Measurements from ENCODE around the gene RPL35A. TPM values are rescaled to one million over a fixed set of nuclear protein-coding genes. Genes with fewer than 3 reads are reported as not detected.

RPL35A gene
- total RNA-seq, 1 donor from 2014 or later: 291 TPM

DNA sequence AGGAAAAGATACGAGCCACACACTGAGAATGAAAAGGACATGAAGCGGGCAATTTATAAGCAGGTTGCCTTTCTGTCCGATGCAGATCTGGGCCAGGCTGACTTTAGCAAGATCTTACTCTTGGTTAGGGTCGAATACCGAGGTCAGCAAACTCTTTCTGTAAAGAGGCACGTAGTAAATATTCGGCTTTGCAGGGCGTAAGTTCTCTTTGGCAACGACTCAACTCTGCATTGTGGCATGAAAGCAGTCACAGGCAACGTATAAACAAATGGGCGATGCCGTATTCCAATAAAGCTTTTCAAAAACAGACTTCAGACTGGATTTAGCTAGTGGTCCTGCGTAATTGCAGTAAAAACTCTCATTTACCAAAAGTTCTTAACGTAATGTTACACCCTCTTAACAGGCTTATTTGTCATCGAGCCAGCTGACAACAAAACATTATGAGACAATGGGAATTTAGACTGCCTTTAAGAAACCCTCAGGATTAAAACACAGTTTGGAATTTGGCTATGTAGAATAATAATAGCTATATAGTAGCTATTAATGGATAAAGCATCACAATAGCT lies 13.1 kb upstream of the RPL35A start:
- Histone ChIP-seq H3K36me3 (no peaks in the 10 kb centered on the region), H3K27me3 (no peaks in the 10 kb centered on the region), H3K4me3 (no peak overlapping the region), H3K9me3 (no peaks in the 10 kb centered on the region), H3K4me1 (no peaks in the 10 kb centered on the region), H3K27ac (no peak overlapping the region)
- no peak for DNase-seq (ENCODE audit: low spot score in 2 of 2)
- TF ChIP-seq, protein P1, sequence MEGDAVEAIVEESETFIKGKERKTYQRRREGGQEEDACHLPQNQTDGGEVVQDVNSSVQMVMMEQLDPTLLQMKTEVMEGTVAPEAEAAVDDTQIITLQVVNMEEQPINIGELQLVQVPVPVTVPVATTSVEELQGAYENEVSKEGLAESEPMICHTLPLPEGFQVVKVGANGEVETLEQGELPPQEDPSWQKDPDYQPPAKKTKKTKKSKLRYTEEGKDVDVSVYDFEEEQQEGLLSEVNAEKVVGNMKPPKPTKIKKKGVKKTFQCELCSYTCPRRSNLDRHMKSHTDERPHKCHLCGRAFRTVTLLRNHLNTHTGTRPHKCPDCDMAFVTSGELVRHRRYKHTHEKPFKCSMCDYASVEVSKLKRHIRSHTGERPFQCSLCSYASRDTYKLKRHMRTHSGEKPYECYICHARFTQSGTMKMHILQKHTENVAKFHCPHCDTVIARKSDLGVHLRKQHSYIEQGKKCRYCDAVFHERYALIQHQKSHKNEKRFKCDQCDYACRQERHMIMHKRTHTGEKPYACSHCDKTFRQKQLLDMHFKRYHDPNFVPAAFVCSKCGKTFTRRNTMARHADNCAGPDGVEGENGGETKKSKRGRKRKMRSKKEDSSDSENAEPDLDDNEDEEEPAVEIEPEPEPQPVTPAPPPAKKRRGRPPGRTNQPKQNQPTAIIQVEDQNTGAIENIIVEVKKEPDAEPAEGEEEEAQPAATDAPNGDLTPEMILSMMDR (IDR thresholded peaks at IDR 0.05): no peak
- intact Hi-C loops (cut with DNase I): no loop called here

- intact Hi-C loops (cut with DNase I): no loop called here
- no peaks in the 10 kb centered on the region for H3K9me3 ChIP-seq
- TF ChIP-seq, protein P1 (IDR thresholded peaks at IDR 0.05): no peak
- H3K4me3 ChIP-seq: no peak overlapping the region
- no peak overlapping the region for H3K27ac ChIP-seq
- H3K4me1 ChIP-seq: no peaks in the 10 kb centered on the region
- H3K36me3 ChIP-seq: no peaks in the 10 kb centered on the region
- H3K27me3 ChIP-seq: no peaks in the 10 kb centered on the region
- no peak for DNase-seq (ENCODE audit: low spot score in 2 of 2)
These were observed 9.1 kb upstream of the RPL35A start for GRCh38 chr3:197940745-197941384.

DNA sequence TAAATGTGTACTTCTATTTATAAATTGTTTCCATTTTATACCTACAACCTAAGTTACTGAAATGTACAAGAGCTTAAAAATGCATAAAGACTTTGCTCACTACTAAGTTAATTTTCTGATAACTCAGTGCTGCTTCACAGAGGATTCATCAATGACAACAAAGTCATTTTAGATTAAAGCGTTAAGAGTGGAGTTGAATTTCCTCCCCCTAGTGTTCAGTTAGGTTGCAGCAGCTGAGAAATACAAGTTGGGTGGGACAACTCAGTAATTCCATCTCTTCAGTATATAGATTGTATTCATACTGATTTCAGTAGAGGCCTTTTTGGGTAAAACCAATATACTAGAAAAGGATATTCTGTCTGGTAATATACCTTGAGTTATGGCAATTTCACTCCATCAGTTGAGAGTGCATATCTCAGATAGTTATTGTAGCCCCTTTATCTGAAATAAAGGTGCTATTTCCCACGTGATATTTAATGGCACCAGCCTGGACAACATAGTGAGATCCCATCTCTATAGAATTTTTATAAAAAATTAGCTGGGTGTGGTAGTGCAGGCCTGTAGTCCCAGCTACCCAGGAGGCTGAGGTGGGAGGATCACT lies 6.9 kb upstream of the RPL35A start:
- Histone ChIP-seq H3K4me3 (no peak overlapping the region), H3K27ac (no peak overlapping the region), H3K36me3 (no peaks in the 10 kb centered on the region), H3K4me1 (no peaks in the 10 kb centered on the region), H3K27me3 (no peaks in the 10 kb centered on the region), H3K9me3 (no peaks in the 10 kb centered on the region)
- TF ChIP-seq, protein P1 (IDR thresholded peaks at IDR 0.05): peak; percentile 24 to 63 (median 62)
- intact Hi-C loops (cut with DNase I): loop anchor here (1.0 kb wide), 1 partner anchor 37 kb away; no protein-coding TSS in a partner anchor
- peak in 1 of 2 donors; percentile 2 for DNase-seq (ENCODE audit: low spot score in 2 of 2)

DNA sequence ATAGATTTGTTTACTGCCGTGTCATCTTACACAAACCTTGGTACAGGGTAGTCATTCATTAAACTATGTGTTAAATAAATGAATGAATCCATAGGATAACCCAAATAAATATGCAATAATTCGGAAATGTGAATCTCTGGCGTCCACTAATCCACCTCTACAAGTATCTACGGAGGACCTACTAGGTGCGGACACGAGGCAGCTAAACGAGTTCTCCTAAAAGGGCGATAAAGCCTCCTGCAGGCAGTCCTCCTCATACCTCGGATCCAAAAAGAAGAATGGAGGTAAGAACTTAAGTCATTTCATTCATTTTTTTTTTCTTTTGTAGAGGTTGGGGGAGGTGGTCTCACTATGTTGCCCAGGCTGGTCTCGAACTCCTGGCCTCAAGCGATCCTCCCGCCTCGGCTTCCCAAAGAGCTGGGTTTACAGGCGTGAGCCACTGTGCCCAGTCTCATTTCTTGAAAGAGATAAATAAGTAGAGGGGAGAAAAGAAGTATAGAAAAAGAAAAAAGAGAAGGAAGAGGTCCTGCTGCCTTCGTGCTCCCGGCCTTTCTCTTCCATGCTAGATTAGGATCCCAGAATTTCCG lies 706 bp upstream of the RPL35A start:
- Histone ChIP-seq H3K4me1 (peaks cover 12 to 34% of the 10 kb centered on the region in 2 donors), H3K27me3 (no peaks in the 10 kb centered on the region), H3K4me3 (peak overlapping the region; percentile 62 to 71), H3K9me3 (no peaks in the 10 kb centered on the region), H3K27ac (peak overlapping the region; percentile 86 to 87), H3K36me3 (peaks cover 25 to 33% of the 10 kb centered on the region in 2 donors)
- TF ChIP-seq, protein P1 (IDR thresholded peaks at IDR 0.05): no peak
- no peak for DNase-seq (ENCODE audit: low spot score in 2 of 2)
- intact Hi-C loops (cut with DNase I): no loop called here

- no peak for DNase-seq (ENCODE audit: low spot score in 2 of 2)
- intact Hi-C loops (cut with DNase I): loop anchor here (1.0 to 5.0 kb wide), 2 partner anchors 10 to 213 kb away; partner anchors contain the start of genes LMLN and RUBCN
- H3K4me1 ChIP-seq: peaks cover 12 to 34% of the 10 kb centered on the region in 2 donors
- TF ChIP-seq, protein P1 (IDR thresholded peaks at IDR 0.05): no peak
- no peaks in the 10 kb centered on the region for H3K9me3 ChIP-seq
- H3K27ac ChIP-seq: peak overlapping the region; percentile 86 to 87
- peaks cover 38 to 47% of the 10 kb centered on the region in 2 donors for H3K36me3 ChIP-seq
- H3K4me3 ChIP-seq: peak overlapping the region; percentile 62 to 71
- no peaks in the 10 kb centered on the region for H3K27me3 ChIP-seq
These were observed 679 bp downstream of the RPL35A start for GRCh38 chr3:197950677-197951061.
